IPS-20b (cell line): Measurements from ENCODE around the gene PALLD.
"Not testable (repeated sequence)": the region's sequence is repeated elsewhere in the genome, so short reads cannot be mapped to it uniquely, and the experiment has no call there.

ENCODE experiments used
- H3K27ac ChIP-seq: one replicate; pipeline ENCODE4 v1.5.1; 2013; ENCODE audit warnings: low read length
- H3K27me3 ChIP-seq: 2 replicates; pipeline ENCODE4 v1.6.1; 2013; ENCODE audit warnings: mild to moderate bottlenecking, low read length, inconsistent platforms; ENCODE audit not compliant: insufficient read depth
- H3K36me3 ChIP-seq: 2 replicates; pipeline ENCODE4 v1.6.1; 2013; ENCODE audit warnings: low read depth, mild to moderate bottlenecking, inconsistent platforms, low read length, moderate library complexity; ENCODE audit not compliant: insufficient read depth
- H3K4me1 ChIP-seq: 2 replicates; pipeline ENCODE4 v1.6.1; 2013; ENCODE audit warnings: mild to moderate bottlenecking, control low read depth, inconsistent platforms, low read length, moderate library complexity; ENCODE audit not compliant: insufficient read depth
- H3K4me3 ChIP-seq: 2 replicates; pipeline ENCODE4 v1.5.1; 2013; ENCODE audit warnings: mild to moderate bottlenecking, low read length, inconsistent platforms
- H3K9ac ChIP-seq: 2 replicates; pipeline ENCODE4 v1.6.1; 2013; ENCODE audit warnings: low read depth, mild to moderate bottlenecking, inconsistent platforms, low read length, moderate library complexity
- H3K9me3 ChIP-seq: 2 replicates; pipeline ENCODE4 v1.6.1; 2013; ENCODE audit warnings: mild to moderate bottlenecking, low read depth, low read length, inconsistent platforms; ENCODE audit not compliant: insufficient read depth

PALLD gene

DNA sequence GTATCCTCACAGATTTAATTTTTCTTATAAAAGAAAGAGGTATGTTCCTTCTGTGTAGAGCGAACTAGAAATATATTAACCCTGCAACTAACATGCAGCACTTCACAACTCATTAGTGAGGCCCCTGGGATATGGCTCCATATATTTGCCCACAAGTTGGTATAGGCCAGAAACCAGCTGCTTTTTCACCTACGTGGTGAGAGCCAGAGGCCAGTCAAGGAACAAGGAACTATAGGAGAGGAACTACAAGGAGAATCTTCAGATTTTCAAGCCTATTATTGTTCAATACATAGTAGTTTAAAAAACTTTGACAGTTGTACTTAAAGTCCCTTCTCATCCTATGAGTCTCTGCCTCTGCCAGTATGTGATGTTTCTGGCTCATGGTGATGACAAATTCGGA, 307.3 kb downstream of the PALLD start:
- Histone ChIP-seq H3K36me3 (no peaks in the 10 kb centered on the region), H3K27me3 (no peaks in the 10 kb centered on the region), H3K9me3 (no peaks in the 10 kb centered on the region), H3K27ac (no peak overlapping the region), H3K9ac (peak overlapping the region; percentile 26; the same call in 1 of the 2 replicates), H3K4me1 (peaks cover 16% of the 10 kb centered on the region; the same call in 1 of the 2 replicates), H3K4me3 (no peak overlapping the region; the same call in 1 of the 2 replicates)

DNA sequence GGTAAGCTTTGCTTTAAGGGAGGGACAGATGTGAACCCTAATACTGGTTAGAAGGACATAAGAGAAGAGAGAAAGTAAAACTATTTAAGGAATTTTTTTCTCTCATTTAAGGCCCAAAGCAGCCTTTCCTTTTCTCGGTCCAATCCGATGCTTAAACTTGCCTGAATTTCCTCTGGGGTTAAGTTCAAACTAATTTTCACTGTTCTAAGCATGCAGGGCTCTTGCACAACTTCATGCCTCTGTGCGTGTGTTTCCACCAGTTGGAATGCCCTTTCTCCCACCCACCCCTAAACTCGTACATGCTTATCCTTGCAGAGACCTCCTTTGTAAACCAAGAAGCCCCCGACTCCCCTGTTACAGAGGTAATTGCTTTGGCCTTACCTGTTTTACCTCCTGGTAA, 308.5 kb downstream of the PALLD start:
- H3K9me3 ChIP-seq = no peaks in the 10 kb centered on the region
- H3K9ac ChIP-seq = no peak overlapping the region
- H3K4me3 ChIP-seq = no peak overlapping the region
- H3K4me1 ChIP-seq = peaks cover 16% of the 10 kb centered on the region; the same call in 1 of the 2 replicates
- no peaks in the 10 kb centered on the region for H3K36me3 ChIP-seq
- H3K27me3 ChIP-seq = no peaks in the 10 kb centered on the region
- H3K27ac ChIP-seq = no peak overlapping the region

DNA sequence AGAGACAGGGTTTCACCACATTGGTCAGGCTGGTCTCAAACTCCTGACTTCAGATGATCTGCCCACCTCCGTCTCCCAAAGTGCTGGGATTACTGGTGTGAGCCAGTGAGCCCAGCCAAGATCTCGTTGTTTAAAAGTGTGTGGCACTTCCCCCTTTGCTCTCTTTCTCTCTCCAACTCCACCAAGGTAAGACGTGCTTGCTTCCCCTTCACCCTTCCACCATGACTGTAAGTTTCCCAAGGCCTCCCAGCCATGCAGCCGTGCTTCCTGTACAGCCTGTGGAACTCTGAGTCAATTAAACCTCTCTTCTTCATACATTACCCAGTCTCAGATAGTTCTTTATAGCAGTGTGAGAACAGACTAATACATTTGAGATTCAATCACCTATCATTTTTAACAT, 309.4 kb downstream of the PALLD start:
- peaks cover 16% of the 10 kb centered on the region; the same call in 1 of the 2 replicates for H3K4me1 ChIP-seq
- not testable (repeated sequence) for H3K27me3 ChIP-seq, H3K27ac ChIP-seq, H3K9ac ChIP-seq, H3K9me3 ChIP-seq, H3K4me3 ChIP-seq, H3K36me3 ChIP-seq

DNA sequence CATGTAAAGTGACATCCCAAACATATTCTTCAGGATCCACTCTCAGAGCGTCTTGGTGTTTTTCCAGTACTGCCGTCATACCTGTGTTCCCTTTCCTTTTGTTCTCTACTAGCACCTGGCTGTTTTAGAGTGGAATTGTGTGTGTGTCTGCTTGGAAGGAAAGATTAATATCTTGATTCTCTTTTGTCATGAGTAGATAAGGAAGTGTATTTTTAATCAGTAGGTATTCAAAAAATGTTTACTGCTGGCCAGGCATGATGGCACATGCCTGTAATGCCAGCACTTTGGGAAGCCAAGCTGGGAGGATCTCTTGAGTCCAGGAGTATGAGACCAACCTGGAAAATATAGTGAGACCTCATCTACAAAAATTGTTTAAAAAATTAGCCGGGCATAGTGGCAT, 314.4 kb downstream of the PALLD start:
- no peaks in the 10 kb centered on the region for H3K9me3 ChIP-seq
- H3K27ac ChIP-seq = no peak overlapping the region

DNA sequence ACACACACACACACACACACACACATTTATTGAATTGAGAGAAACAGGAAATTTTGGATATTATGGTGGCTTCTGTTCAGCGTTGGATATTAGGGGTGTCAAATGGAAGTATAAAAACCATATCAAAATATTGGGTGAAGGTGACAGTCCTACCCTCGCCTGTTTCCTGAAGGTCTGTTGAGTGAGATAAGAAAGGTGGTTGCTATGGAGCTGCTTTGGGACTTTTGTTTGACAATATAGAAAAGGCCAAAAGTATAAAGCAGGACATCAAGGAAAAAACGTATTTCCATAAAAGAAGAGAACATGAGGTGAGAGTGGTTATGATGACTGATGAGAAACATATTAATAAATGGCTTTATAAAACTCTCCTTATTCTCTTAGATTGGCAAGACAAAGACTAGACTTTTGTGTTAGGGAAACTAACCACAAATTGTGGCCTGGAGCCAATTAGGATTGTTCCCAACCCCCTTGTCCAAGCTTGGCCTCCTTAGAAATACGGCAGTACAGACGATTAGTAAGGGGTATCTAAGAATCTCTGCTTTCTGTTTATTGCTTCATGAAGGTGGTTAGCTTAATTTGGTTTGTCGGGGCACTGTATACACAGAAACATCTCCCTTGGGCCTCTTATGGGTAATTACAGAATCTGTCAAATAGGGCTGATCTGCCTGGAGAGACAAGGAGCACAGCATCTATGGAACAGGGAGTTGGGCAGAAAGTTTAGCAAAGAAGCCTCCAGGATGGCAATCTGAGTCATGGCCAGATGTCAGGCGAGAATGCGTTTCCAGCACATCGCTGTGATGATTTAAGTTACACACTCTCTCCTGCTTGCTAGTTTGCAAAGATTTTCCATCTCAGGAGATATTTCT, 315.2 kb downstream of the PALLD start:
- Histone ChIP-seq H3K27me3 (no peaks in the 10 kb centered on the region), H3K27ac (no peak overlapping the region), H3K9me3 (no peaks in the 10 kb centered on the region), H3K4me3 (no peak overlapping the region), H3K36me3 (no peaks in the 10 kb centered on the region), H3K9ac (no peak overlapping the region), H3K4me1 (peaks cover 22% of the 10 kb centered on the region)

More for the DNA sequence above, 314.4 kb downstream of the PALLD start:
- Histone ChIP-seq H3K4me1 (peaks cover 16% of the 10 kb centered on the region), H3K27me3 (no peaks in the 10 kb centered on the region), H3K4me3 (no peak overlapping the region), H3K36me3 (no peaks in the 10 kb centered on the region), H3K9ac (no peak overlapping the region; the same call in 1 of the 2 replicates)

DNA sequence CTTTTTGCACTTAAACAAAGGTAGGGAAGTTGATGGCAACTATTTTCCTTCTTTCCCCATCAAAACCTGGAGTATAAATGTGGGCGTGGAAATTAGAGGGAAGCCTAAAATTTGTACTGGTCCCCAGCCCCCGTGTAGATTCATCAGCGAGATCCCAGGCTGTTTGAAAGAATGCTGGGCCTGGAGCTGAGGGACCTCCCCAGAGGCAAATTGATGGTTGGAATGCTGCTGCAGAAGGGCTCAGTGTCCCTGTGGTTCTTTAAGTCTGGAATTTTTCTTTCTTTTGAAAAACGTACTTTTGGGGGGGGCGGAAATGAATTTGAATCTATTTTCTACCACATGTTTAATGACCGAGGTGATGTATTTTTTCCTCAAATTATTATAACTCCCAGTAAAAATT, 316.0 kb downstream of the PALLD start:
- Histone ChIP-seq H3K36me3 (no peaks in the 10 kb centered on the region), H3K27ac (no peak overlapping the region), H3K9ac (no peak overlapping the region)

DNA sequence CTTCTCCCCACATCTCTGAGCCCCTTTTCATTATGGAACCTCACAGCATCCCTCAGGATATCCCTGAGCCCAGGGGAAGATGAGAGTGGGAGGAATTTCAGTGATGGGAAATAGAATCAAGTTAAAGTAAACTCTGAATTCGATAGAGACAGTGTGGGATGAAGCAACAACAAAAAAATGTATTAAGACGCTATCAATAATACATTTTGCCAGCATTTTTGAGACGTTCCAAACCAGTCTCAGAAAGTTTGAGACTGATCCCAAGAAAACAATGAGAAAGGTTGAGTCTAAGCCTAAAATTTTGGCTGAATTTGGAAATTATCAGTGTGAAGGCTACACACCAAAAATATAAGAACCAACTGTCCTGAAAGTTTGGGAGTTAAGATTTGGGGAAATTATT, 317.0 kb downstream of the PALLD start:
- Histone ChIP-seq H3K4me3 (no peak overlapping the region), H3K9me3 (no peaks in the 10 kb centered on the region), H3K4me1 (peaks cover 31% of the 10 kb centered on the region), H3K36me3 (no peaks in the 10 kb centered on the region), H3K9ac (no peak overlapping the region), H3K27me3 (no peaks in the 10 kb centered on the region), H3K27ac (no peak overlapping the region)

More for the DNA sequence above, 316.0 kb downstream of the PALLD start:
- H3K4me1 ChIP-seq = peaks cover 30% of the 10 kb centered on the region
- H3K4me3 ChIP-seq = no peak overlapping the region
- H3K9me3 ChIP-seq = no peaks in the 10 kb centered on the region
- no peaks in the 10 kb centered on the region for H3K27me3 ChIP-seq

DNA sequence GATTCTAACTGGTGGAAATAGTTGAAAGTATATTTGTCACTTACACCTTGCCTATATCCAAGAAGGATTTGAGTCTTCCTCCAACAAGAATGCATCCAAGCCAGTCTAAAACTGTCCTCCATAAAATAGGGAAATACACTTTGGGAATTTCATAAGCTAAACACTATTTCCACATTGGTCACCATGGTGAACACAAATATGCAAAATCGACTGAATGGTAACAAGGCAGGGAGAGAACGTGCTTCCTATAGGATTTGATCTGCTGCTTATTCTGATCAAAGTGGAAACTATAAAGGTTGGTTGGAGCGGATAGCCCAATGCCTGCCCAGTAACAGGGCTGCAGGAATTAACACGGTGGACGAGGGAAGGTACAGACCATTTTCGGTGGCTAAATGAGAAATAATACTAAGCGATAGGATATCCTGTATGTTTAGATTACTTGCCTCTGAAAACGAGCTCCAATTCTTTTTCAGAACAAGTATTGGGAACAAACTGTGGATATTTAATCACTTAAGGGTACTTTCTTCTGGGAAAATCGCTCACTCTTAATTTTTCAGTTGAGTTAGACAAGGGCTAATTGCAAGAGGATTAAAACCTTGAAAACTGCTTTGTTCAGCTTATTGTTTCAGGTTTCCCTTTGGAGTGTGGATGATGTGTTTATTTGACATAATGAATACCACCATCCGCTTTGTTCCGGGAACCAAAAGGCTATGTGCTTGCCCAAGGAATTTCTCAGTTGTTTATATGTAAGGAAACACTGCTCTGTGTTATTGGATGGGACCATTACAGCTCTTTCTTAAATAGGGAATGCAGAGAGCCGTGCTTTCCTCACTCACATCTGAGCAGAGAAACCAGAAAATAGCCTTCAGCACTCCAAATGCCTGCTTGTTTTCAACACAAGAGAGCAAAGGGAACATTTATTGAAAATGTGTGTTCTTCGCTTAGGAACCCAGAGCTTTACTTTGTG, 318.8 kb downstream of the PALLD start:
- no peaks in the 10 kb centered on the region for H3K36me3 ChIP-seq
- H3K4me3 ChIP-seq = no peak overlapping the region
- no peaks in the 10 kb centered on the region for H3K27me3 ChIP-seq
- H3K9me3 ChIP-seq = no peaks in the 10 kb centered on the region
- H3K9ac ChIP-seq = peak overlapping the region; percentile 75; the same call in 1 of the 2 replicates
- H3K4me1 ChIP-seq = peaks cover 37% of the 10 kb centered on the region
- H3K27ac ChIP-seq = peak overlapping the region; percentile 53

DNA sequence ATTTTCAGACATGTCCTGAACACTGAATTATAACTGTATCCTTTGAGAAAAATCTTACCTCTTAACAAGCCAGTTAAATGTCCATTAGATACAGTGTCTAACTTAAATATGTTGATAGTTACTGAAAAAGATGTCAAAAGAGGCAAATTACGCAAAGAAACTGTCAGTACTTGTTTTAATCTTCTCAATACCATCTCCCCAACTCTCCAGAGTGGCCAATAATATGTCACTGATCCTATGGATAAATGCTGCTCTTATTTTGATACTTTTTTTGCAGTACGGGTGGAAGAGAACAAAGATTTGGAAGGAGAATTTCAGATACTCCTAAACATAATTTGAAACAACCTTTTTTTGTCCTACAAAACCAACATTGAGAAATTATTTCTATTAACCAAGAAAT, 320.5 kb downstream of the PALLD start:
- H3K27ac ChIP-seq = peak overlapping the region; percentile 24
- H3K4me3 ChIP-seq = peak overlapping the region; percentile 11; the same call in 1 of the 2 replicates
- H3K27me3 ChIP-seq = no peaks in the 10 kb centered on the region
- H3K36me3 ChIP-seq = no peaks in the 10 kb centered on the region
- no peaks in the 10 kb centered on the region for H3K9me3 ChIP-seq
- H3K4me1 ChIP-seq = peaks cover 40% of the 10 kb centered on the region
- H3K9ac ChIP-seq = peak overlapping the region; percentile 73; the same call in 1 of the 2 replicates

DNA sequence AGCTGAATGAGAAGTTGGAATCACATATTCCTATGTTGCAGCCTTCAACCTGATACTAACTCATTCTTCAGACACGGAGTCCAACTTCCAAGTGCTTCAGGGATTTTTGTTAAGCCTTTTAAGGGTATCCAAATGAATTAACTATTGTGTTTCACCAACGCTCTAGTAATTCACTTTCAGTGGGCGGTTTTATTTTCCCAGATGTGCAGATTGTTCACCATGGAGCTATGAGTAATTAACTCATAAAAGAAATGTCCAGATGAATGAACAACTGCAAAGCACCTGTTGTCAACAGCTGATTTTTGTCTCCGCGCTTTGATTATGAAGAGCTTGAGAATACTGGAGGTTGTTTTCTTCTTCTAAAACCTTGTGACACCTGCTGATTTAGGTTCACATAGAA, 325.6 kb downstream of the PALLD start:
- Histone ChIP-seq H3K36me3 (no peaks in the 10 kb centered on the region), H3K4me3 (no peak overlapping the region), H3K9me3 (no peaks in the 10 kb centered on the region), H3K4me1 (peaks cover 18% of the 10 kb centered on the region; the same call in 1 of the 2 replicates), H3K9ac (no peak overlapping the region), H3K27ac (no peak overlapping the region), H3K27me3 (no peaks in the 10 kb centered on the region)

DNA sequence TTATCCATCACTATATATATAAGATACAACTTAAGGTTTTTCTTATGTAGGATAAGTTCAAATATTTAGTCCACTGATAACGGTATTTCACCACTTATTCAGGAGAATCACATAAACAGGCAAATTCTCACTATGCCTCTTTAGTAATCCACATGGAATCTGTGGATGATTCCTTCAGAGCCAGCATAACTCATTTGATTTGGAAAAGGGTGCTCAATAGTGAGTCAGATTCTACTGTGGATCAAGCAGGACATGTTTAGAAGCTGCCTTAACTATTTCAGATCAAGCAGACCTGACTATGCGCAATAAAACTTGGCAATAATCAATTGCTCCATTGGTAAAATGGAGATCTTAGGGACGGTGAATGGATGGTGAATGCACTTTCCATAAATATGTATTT, 329.1 kb downstream of the PALLD start:
- Histone ChIP-seq H3K4me3 (no peak overlapping the region), H3K4me1 (peaks cover 12% of the 10 kb centered on the region; the same call in 1 of the 2 replicates), H3K36me3 (no peaks in the 10 kb centered on the region), H3K9me3 (no peaks in the 10 kb centered on the region), H3K9ac (no peak overlapping the region), H3K27ac (no peak overlapping the region), H3K27me3 (peaks cover 8% of the 10 kb centered on the region)
